GM19468 (cell line): Measurements from ENCODE around the gene CCSER1.
A peak's percentile ranks its signal among the peaks of the same experiment; 100 is the strongest.

Source experiments
- ATAC-seq: cut with Tn5 transposase; IDR thresholded peaks from one replicate; pipeline ENCODE4 v1.9.1; 2021; ENCODE audit warnings: mild to moderate bottlenecking, moderate library complexity, moderate number of reproducible peaks; ENCODE audit not compliant: unreplicated experiment; ENCODE audit errors: extremely low read depth

Gene CCSER1

GRCh38 chr4:90990284-90990683 lies 863.1 kb downstream of the CCSER1 start:
- ATAC-seq: no peak

DNA sequence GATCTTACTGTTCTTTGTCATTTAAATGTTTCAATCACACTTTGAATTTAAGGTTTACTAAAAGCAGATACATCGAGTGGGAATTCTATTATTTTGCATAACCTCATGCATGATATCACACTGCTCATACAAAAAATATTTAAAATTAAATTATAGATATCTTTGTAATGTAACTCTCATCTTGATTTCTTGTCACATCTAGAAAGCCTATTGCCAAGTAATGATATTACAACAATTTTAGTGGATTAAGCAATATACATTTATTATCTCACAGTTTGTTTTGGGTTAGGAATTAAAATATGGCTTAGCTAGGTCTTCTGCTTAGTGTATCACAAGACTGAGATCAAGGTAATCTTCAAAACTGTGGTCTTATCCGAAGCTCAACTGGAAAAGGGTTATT lies 865.0 kb downstream of the CCSER1 start:
- ATAC-seq: no peak

DNA sequence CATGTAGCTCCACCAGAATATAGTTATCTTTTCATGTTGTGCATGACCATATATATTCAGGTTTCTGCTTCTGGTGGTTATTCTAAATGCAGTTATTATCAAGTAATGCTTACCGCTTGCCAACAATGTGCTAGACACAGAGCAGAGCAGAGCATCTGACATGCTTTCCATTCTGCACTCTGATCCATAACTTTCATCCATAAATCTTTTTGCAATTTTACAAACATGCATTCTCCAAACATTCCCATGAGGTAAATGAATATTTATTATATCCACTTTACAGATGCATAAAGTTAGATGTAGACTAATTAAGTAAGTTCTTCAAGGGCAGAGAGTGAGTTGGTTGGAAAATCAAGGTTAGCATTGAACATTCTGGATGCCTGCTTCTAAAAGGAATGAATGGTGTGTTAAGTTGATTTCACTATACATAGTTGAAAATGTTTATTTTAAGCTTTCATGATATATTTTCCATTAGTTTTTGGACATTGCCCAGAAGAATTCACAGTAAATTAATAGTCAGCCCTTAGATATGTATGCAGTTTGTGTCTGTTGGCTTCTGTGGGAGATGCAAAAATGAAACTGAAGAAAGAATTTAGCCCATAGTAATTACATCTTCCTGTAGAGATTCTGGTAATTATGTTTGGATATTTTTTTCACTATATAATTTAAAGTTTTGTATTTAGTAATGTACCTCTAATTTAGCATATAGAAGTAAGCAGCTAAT lies 867.8 kb downstream of the CCSER1 start:
- ATAC-seq: no peak

GRCh38 chr4:90995996-90996395 lies 868.8 kb downstream of the CCSER1 start:
- no peak for ATAC-seq

GRCh38 chr4:90996813-90997212 lies 869.6 kb downstream of the CCSER1 start:
- ATAC-seq: peak; percentile 58

GRCh38 chr4:91015861-91016260 lies 888.7 kb downstream of the CCSER1 start:
- ATAC-seq: no peak

GRCh38 chr4:91019513-91019912 lies 892.3 kb downstream of the CCSER1 start:
- no peak for ATAC-seq

GRCh38 chr4:91025241-91026148 lies 898.3 kb downstream of the CCSER1 start:
- ATAC-seq: no peak

DNA sequence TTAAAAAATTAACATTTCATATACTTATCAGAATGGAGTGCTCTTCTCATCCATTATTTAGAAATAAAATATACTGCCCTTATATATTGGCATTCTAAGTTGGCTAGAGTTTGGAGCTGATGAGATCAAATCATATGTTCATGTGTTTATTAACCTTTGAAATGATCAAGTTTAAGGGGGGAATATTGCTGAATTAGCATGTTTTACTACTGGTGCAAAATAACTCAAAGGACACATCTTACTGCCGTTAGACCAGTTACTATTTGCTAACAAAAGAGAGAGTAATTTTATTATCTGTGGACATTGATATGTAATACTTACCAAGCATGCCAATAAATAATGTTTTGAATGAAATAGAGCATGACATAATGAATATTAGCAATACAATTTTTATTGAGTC lies 901.0 kb downstream of the CCSER1 start:
- ATAC-seq: no peak

DNA sequence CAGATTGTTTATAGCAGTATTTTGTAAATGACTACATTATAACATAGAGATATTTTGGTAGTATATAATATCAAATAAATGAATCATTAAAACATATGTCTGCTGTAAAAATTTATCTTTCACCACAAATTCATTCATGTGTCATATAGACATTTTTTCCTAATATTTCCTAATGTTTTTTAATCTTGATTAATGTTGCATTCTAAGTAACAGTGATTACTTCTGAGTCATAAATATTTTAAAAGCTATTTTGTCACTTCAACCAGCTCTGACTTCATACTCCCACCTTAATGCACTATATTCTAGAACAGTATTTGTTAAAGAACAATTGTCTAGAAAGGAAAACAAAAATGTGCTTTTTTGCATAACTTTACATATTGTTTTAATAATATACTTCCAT lies 904.6 kb downstream of the CCSER1 start:
- no peak for ATAC-seq

- no peak for ATAC-seq
Measured at GRCh38 chr4:91032725-91033445, 905.7 kb downstream of the CCSER1 start.

GRCh38 chr4:91035276-91035675 lies 908.1 kb downstream of the CCSER1 start:
- ATAC-seq: no peak

DNA sequence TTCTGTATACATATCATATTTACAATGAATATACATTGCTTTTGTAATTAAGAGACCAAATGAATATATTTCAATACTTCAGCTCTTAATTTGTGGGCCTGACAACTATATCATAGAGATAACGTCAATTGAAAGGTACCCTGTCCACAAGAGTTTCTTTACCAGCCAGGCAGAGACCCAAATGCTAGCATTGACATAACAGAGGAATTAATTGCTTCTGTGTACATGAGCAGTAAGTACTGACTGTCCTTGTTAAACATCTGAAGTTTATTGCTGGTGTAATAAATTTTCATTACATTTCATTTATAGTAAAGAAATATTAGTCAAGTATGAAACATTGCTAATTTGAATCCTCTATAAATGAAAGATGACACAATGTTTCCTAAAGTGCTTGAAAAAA lies 910.8 kb downstream of the CCSER1 start:
- no peak for ATAC-seq

GRCh38 chr4:91057871-91058270 lies 930.7 kb downstream of the CCSER1 start:
- ATAC-seq: no peak

DNA sequence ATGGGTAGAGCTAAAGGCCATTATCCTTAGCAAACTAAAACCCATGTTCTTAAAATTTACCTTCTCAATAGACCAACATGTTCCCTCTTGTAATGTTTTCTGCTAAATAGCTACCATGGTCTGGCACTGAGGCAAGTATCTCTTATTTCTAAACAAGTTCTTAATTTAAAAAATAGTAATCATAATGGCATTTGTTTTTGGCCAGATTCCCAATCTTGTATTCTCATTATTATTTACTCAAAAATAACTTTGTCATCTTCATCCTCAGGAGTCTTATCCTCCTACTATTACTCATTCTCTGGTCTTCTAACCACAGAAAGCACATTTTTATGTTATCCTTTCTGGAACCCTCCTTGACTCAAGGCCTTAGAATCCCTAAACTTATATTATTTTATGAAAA lies 931.2 kb downstream of the CCSER1 start:
- ATAC-seq: no peak

GRCh38 chr4:91064157-91064853 lies 937.1 kb downstream of the CCSER1 start:
- ATAC-seq: no peak

GRCh38 chr4:91065117-91065516 lies 937.9 kb downstream of the CCSER1 start:
- ATAC-seq: no peak

DNA sequence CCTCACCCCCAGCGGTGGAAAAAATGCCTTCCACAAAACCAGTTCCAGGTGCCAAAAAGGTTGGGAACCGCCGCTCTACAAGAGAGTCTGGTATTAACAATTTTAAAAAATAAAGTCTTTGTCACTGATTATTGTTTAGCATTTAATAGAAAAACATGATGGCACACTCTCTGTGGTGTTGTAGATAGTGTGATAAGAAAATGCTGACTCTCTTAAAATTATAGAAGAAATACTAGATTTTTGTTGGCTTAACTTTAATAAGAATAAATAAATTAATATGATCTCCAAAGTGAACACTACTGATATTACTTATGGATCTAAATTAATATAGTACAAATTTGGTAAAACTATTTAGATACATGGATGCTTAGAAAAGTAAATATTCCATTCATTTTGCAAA lies 943.5 kb downstream of the CCSER1 start:
- ATAC-seq: no peak

- no peak for ATAC-seq
Measured at GRCh38 chr4:91076147-91076546, 949.0 kb downstream of the CCSER1 start.

GRCh38 chr4:91085961-91086360 lies 958.8 kb downstream of the CCSER1 start:
- ATAC-seq: no peak
